Astrocyte (in vitro differentiated cells and primary cell): ENCODE results near the gene GID8. TPM values are rescaled to one million over a fixed set of nuclear protein-coding genes. Genes with fewer than 3 reads are reported as not detected.

ENCODE experiments used
- DNase-seq: peaks from one replicate; pipeline ENCODE4 v3.0.0-alpha.2; 2010; ENCODE audit warnings: low read depth
- FAIRE-seq: peaks from 2 replicates; lab custom pipeline; 2011; peaks lifted over from hg19 to GRCh38; lab: Jason Lieb, UNC
- H2AFZ ChIP-seq: 2 replicates; pipeline ENCODE4 v1.6.0; 2012; ENCODE audit warnings: low read depth, low read length, inconsistent platforms
- H3K27ac ChIP-seq: 2 replicates; pipeline ENCODE4 v1.5.1; 2011; ENCODE audit warnings: low read depth, low read length, inconsistent platforms
- H3K27me3 ChIP-seq: 2 replicates; pipeline ENCODE4 v1.6.0; 2011; ENCODE audit warnings: low read length, inconsistent platforms; ENCODE audit not compliant: insufficient read depth
- H3K36me3 ChIP-seq: 2 replicates; pipeline ENCODE4 v1.5.1; 2011; ENCODE audit warnings: low read length, inconsistent platforms; ENCODE audit not compliant: insufficient read depth
- H3K4me1 ChIP-seq: 2 replicates; pipeline ENCODE4 v1.5.1; 2011; ENCODE audit warnings: low read length, inconsistent platforms; ENCODE audit not compliant: insufficient read depth
- H3K4me2 ChIP-seq: 2 replicates; pipeline ENCODE4 v1.6.0; 2012; ENCODE audit warnings: low read length, inconsistent platforms
- H3K4me3 ChIP-seq: 2 replicates; pipeline ENCODE4 v1.5.1; 2011; ENCODE audit warnings: low read depth, mild to moderate bottlenecking, low read length, inconsistent platforms; ENCODE audit not compliant: insufficient read depth
- H3K79me2 ChIP-seq: 2 replicates; pipeline ENCODE4 v1.6.0; 2012; ENCODE audit warnings: mild to moderate bottlenecking, low read length, inconsistent platforms; ENCODE audit not compliant: insufficient read depth
- H3K9ac ChIP-seq: 2 replicates; pipeline ENCODE4 v1.6.0; 2012; ENCODE audit warnings: mild to moderate bottlenecking, low read length, inconsistent platforms
- H3K9me3 ChIP-seq: 2 replicates; pipeline ENCODE4 v1.5.1; 2012; ENCODE audit warnings: low read depth, mild to moderate bottlenecking, low read length, inconsistent platforms; ENCODE audit not compliant: insufficient read depth
- H4K20me1 ChIP-seq: 2 replicates; pipeline ENCODE4 v1.6.0; 2012; ENCODE audit warnings: low read length, inconsistent platforms; ENCODE audit not compliant: insufficient read depth
- H3K27ac Mint-ChIP-seq: one replicate; pipeline ENCODE4 v1.8.0; 2021; ENCODE audit warnings: mild to moderate bottlenecking, mixed read lengths; ENCODE audit not compliant: unreplicated experiment
- H3K27me3 Mint-ChIP-seq: one replicate; pipeline ENCODE4 v1.8.0; 2021; ENCODE audit warnings: low read depth, mixed read lengths; ENCODE audit not compliant: unreplicated experiment
- H3K36me3 Mint-ChIP-seq: one replicate; pipeline ENCODE4 v1.8.0; 2021; ENCODE audit warnings: low read depth, mixed read lengths; ENCODE audit not compliant: unreplicated experiment
- H3K4me1 Mint-ChIP-seq: one replicate; pipeline ENCODE4 v1.8.0; 2021; ENCODE audit warnings: low read depth, mixed read lengths; ENCODE audit not compliant: unreplicated experiment
- H3K4me3 Mint-ChIP-seq: one replicate; pipeline ENCODE4 v1.8.0; 2021; ENCODE audit warnings: mild to moderate bottlenecking, moderate library complexity, mixed read lengths; ENCODE audit not compliant: unreplicated experiment
- H3K9me3 Mint-ChIP-seq: one replicate; pipeline ENCODE4 v1.8.0; 2021; ENCODE audit warnings: mild to moderate bottlenecking, mixed read lengths; ENCODE audit not compliant: unreplicated experiment
- EZH2 ChIP-seq: IDR thresholded peaks from 2 replicates; pipeline ENCODE4 v1.6.1; 2012; ENCODE audit warnings: mild to moderate bottlenecking, low read length, inconsistent platforms; ENCODE audit not compliant: insufficient read depth
- total RNA-seq: library from RNA; stranded (reverse); gene quantifications from 2 replicates; pipeline ENCODE4 v1.2.1, GENCODE V29; 2021
- TF ChIP-seq, protein P1 (sequence below): IDR thresholded peaks from 2 replicates; pipeline ENCODE4 v1.5.1; 2011; ENCODE audit warnings: low read depth, mild to moderate bottlenecking, inconsistent platforms, low read length, moderate library complexity; ENCODE audit not compliant: insufficient read depth

The GID8 gene
- total RNA-seq, 1 donor from 2014 or later, result 37.1 TPM

- H3K4me1 Mint-ChIP-seq, result peaks cover 10% of the 10 kb centered on the region
- Histone ChIP-seq H4K20me1 (peaks cover 97% of the 10 kb centered on the region), H2AFZ (no peak overlapping the region), H3K4me3 (no peak overlapping the region), H3K4me1 (peaks cover 18% of the 10 kb centered on the region), H3K9me3 (no peaks in the 10 kb centered on the region), H3K4me2 (no peak overlapping the region), H3K27ac (no peak overlapping the region), H3K79me2 (peaks cover 70% of the 10 kb centered on the region), H3K9ac (no peak overlapping the region), H3K36me3 (peaks cover 62% of the 10 kb centered on the region), H3K27me3 (no peaks in the 10 kb centered on the region)
- no peaks in the 10 kb centered on the region for H3K27me3 Mint-ChIP-seq
- no peak for FAIRE-seq
- H3K9me3 Mint-ChIP-seq, result no peaks in the 10 kb centered on the region
- H3K36me3 Mint-ChIP-seq, result peaks cover 13% of the 10 kb centered on the region
- no peak for DNase-seq
- no peak overlapping the region for H3K27ac Mint-ChIP-seq
- TF ChIP-seq EZH2, result no peak
- TF ChIP-seq, protein P1, sequence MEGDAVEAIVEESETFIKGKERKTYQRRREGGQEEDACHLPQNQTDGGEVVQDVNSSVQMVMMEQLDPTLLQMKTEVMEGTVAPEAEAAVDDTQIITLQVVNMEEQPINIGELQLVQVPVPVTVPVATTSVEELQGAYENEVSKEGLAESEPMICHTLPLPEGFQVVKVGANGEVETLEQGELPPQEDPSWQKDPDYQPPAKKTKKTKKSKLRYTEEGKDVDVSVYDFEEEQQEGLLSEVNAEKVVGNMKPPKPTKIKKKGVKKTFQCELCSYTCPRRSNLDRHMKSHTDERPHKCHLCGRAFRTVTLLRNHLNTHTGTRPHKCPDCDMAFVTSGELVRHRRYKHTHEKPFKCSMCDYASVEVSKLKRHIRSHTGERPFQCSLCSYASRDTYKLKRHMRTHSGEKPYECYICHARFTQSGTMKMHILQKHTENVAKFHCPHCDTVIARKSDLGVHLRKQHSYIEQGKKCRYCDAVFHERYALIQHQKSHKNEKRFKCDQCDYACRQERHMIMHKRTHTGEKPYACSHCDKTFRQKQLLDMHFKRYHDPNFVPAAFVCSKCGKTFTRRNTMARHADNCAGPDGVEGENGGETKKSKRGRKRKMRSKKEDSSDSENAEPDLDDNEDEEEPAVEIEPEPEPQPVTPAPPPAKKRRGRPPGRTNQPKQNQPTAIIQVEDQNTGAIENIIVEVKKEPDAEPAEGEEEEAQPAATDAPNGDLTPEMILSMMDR, result no peak
- H3K4me3 Mint-ChIP-seq, result no peak overlapping the region
Observed at GRCh38 chr20:62906209-62906608, 31.7 kb upstream of the GID8 start.

DNA sequence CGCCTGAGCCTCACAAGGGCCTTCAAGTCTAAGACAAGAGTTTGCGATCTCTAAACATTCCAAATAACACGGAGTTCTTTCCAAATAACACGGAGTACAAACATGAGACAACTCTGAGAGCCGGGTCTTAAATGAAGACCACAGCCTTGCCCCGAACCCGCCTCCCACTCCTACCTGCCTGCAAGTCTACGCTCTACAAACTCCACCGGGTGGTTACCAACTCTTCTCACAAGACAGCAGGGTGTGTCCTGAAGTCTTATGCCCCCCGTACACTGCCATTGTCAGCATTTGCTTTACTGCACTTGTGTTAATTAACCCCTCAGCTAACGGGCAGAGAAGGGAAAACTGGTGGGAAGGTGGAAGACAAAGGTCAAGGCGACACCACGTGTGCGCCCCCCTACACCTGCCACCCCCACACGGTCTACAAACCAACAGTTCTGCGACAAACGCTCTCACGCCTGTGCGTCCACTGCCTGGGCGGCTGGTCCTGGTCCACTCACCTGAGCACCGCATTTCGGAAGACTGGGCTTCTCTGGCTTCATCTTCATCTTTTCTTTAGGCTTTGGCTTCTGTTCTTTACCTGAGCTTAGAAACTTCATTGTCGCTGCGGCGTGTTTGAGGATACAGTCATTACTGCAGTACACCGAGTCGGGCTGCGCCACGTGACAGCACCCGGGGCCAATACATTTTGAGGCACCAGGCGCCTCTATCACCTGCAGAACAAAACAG is 31.1 kb upstream of the GID8 start:
- Histone ChIP-seq H3K4me1 (peaks cover 18% of the 10 kb centered on the region), H3K27ac (no peak overlapping the region), H3K79me2 (peaks cover 76% of the 10 kb centered on the region), H2AFZ (no peak overlapping the region), H3K4me3 (no peak overlapping the region), H3K9ac (no peak overlapping the region), H3K36me3 (peaks cover 62% of the 10 kb centered on the region), H4K20me1 (peaks cover 98% of the 10 kb centered on the region), H3K4me2 (no peak overlapping the region), H3K27me3 (no peaks in the 10 kb centered on the region), H3K9me3 (no peaks in the 10 kb centered on the region)
- TF ChIP-seq, protein P1, result no peak
- no peak for TF ChIP-seq EZH2
- Mint-ChIP-seq H3K27me3 (no peaks in the 10 kb centered on the region), H3K27ac (no peak overlapping the region), H3K4me1 (peaks cover 10% of the 10 kb centered on the region), H3K4me3 (no peak overlapping the region), H3K9me3 (no peaks in the 10 kb centered on the region), H3K36me3 (peaks cover 13% of the 10 kb centered on the region)
- no peak for FAIRE-seq
- no peak for DNase-seq
